IMR-90 (cell line): ENCODE measurements around the gene FOXN4. TPM values are rescaled to one million over a fixed set of nuclear protein-coding genes. Genes with fewer than 3 reads are reported as not detected.

ENCODE experiments used
- ATAC-seq: fragments of 200-7000 bp; cut with Tn5 transposase; 2 replicates; pipeline ENCODE4 v1.9.1; 2020; ENCODE audit warnings: low read depth, mild to moderate bottlenecking, moderate library complexity
- BruUV-seq: library from RNA; stranded (reverse); fragments of 400-500 nt; replicated peaks from 2 replicates; lab custom pipeline; 2021; lab: Mats Ljungman, UMichigan
- CTCF ChIA-PET: fragments of 300-600 bp; formaldehyde crosslinking; extraction: SDS; loops from one replicate; lab custom pipeline; 2021; ENCODE audit warnings: antibody characterized with exemption; lab: Yijun Ruan, JAX
- POLR2A ChIA-PET: fragments of 300-600 bp; sonication (Branson Sonifier 250); formaldehyde crosslinking; loops from one replicate; lab custom pipeline; 2022; ENCODE audit warnings: antibody characterized with exemption; ENCODE audit not compliant: unreplicated experiment; lab: Charles Lee
- DNase-seq: peaks from one replicate; pipeline ENCODE4 v3.0.0; 2013
- H2AFZ ChIP-seq: replicated peaks from 2 replicates; pipeline ENCODE3; 2013; ENCODE audit warnings: low read length, mild to moderate bottlenecking; ENCODE audit not compliant: poor library complexity
- H2AK5ac ChIP-seq: 2 replicates; pipeline ENCODE4 v1.6.1; 2013; ENCODE audit warnings: low read depth, low read length, inconsistent platforms
- H2AK9ac ChIP-seq: replicated peaks from 2 replicates; pipeline ENCODE3; 2013; ENCODE audit warnings: mild to moderate bottlenecking, low read depth, low read length, moderate library complexity; ENCODE audit not compliant: poor library complexity
- H2BK120ac ChIP-seq: 2 replicates; pipeline ENCODE4 v1.6.1; 2013; ENCODE audit warnings: low read depth, low read length, inconsistent platforms
- H2BK15ac ChIP-seq: 3 replicates; pipeline ENCODE4 v1.6.1; 2013; ENCODE audit warnings: low read depth, low read length, inconsistent platforms
- H2BK20ac ChIP-seq: 2 replicates; pipeline ENCODE4 v1.6.1; 2013; ENCODE audit warnings: low read depth, mild to moderate bottlenecking, inconsistent platforms, low read length, moderate library complexity
- H2BK5ac ChIP-seq: 2 replicates; pipeline ENCODE4 v1.6.1; 2013; ENCODE audit warnings: mild to moderate bottlenecking, low read depth, low read length, inconsistent platforms; ENCODE audit not compliant: poor library complexity, severe bottlenecking
- H3K14ac ChIP-seq: replicated peaks from 2 replicates; pipeline ENCODE4 v1.6.1; 2013; ENCODE audit warnings: low read depth, low read length, inconsistent platforms
- H3K18ac ChIP-seq: 2 replicates; pipeline ENCODE4 v1.6.1; 2013; ENCODE audit warnings: low read depth, low read length, control low read depth
- H3K23ac ChIP-seq: 2 replicates; pipeline ENCODE4 v1.6.1; 2013; ENCODE audit warnings: low read depth, low read length, inconsistent platforms
- H3K27ac ChIP-seq: 2 replicates; pipeline ENCODE4 v1.5.1; 2013; ENCODE audit warnings: mild to moderate bottlenecking, control low read depth, low read length; ENCODE audit not compliant: insufficient read depth
- H3K27me3 ChIP-seq: 2 replicates; pipeline ENCODE4 v1.6.1; 2013; ENCODE audit warnings: low read length; ENCODE audit not compliant: control insufficient read depth, insufficient read depth
- H3K36me3 ChIP-seq: 2 replicates; pipeline ENCODE4 v1.6.1; 2013; ENCODE audit warnings: low read length, mixed read lengths; ENCODE audit not compliant: control insufficient read depth, insufficient read depth
- H3K4ac ChIP-seq: 2 replicates; pipeline ENCODE4 v1.6.1; 2013; ENCODE audit warnings: low read depth, low read length, inconsistent platforms
- H3K4me1 ChIP-seq: 2 replicates; pipeline ENCODE4 v1.6.1; 2013; ENCODE audit warnings: low read length, mixed read lengths; ENCODE audit not compliant: control insufficient read depth, insufficient read depth
- H3K4me2 ChIP-seq: 2 replicates; pipeline ENCODE4 v1.6.1; 2013; ENCODE audit warnings: low read depth, mild to moderate bottlenecking, control low read depth, low read length, moderate library complexity
- H3K4me3 ChIP-seq: 2 replicates; pipeline ENCODE4 v1.5.1; 2013; ENCODE audit warnings: low read depth, mild to moderate bottlenecking, control low read depth, low read length, moderate library complexity; ENCODE audit not compliant: insufficient read depth
- H3K56ac ChIP-seq: 2 replicates; pipeline ENCODE4 v1.6.1; 2013; ENCODE audit warnings: low read length, inconsistent platforms; ENCODE audit not compliant: insufficient read depth; ENCODE audit errors: extremely low read depth
- H3K79me1 ChIP-seq, 2 experiments: 2 replicates each; pipeline ENCODE4 v1.6.1; 2013; ENCODE audit warnings: low read length in 2 of 2, inconsistent platforms in 1 of 2, low read depth in 1 of 2
- H3K9ac ChIP-seq: 2 replicates; pipeline ENCODE4 v1.6.1; 2013; ENCODE audit warnings: low read depth, low read length, control low read depth
- H3K9me1 ChIP-seq: 2 replicates; pipeline ENCODE4 v1.6.1; 2013; ENCODE audit warnings: low read length, inconsistent platforms; ENCODE audit not compliant: insufficient read depth
- H3K9me3 ChIP-seq: 2 replicates; pipeline ENCODE4 v1.6.1; 2013; ENCODE audit warnings: low read length; ENCODE audit not compliant: control insufficient read depth, insufficient read depth
- H4K20me1 ChIP-seq: 2 replicates; pipeline ENCODE4 v1.6.1; 2013; ENCODE audit warnings: low read length, inconsistent platforms; ENCODE audit not compliant: insufficient read depth
- H4K5ac ChIP-seq: 2 replicates; pipeline ENCODE4 v1.6.1; 2013; ENCODE audit warnings: mild to moderate bottlenecking, low read depth, low read length, control low read depth
- H4K8ac ChIP-seq, 2 experiments: 2 replicates each; pipeline ENCODE4 v1.6.1; 2013; ENCODE audit warnings: low read depth in 2 of 2, low read length in 2 of 2, control low read depth in 1 of 2, inconsistent platforms in 1 of 2
- H4K91ac ChIP-seq: 2 replicates; pipeline ENCODE4 v1.6.1; 2013; ENCODE audit warnings: low read depth, low read length, inconsistent platforms; ENCODE audit not compliant: insufficient read depth
- BHLHE40 ChIP-seq: fragments of 150-350 bp; IDR thresholded peaks from 2 replicates; pipeline ENCODE4 v1.6.1; 2016; ENCODE audit warnings: mild to moderate bottlenecking, low read depth, low read length
- CEBPB ChIP-seq: IDR thresholded peaks from 2 replicates; pipeline ENCODE4 v1.6.1; 2012; ENCODE audit warnings: low read depth, low read length, improper control_type of control experiment
- CHD1 ChIP-seq: IDR thresholded peaks from 2 replicates; pipeline ENCODE4 v1.6.1; 2012; ENCODE audit warnings: low read depth, low read length, improper control_type of control experiment
- CTCF ChIP-seq: conservative IDR thresholded peaks from 2 replicates; pipeline ENCODE4 v1.5.1; 2012; ENCODE audit warnings: mild to moderate bottlenecking, low read depth, low read length, improper control_type of control experiment
- ELK1 ChIP-seq: fragments of 150-350 bp; IDR thresholded peaks from 2 replicates; pipeline ENCODE4 v1.6.1; 2016; ENCODE audit warnings: low read depth, mild to moderate bottlenecking, low read length, moderate library complexity, borderline replicate concordance
- FOS ChIP-seq: fragments of 150-350 bp; IDR thresholded peaks from 2 replicates; pipeline ENCODE4 v1.6.1; 2016; ENCODE audit warnings: low read depth, low read length
- MAFK ChIP-seq: IDR thresholded peaks from 2 replicates; pipeline ENCODE4 v1.6.1; 2012; ENCODE audit warnings: low read depth, low read length, improper control_type of control experiment
- MAZ ChIP-seq: IDR thresholded peaks from 2 replicates; pipeline ENCODE4 v1.6.1; 2012; ENCODE audit warnings: low read depth, mild to moderate bottlenecking, low read length, improper control_type of control experiment, moderate library complexity, borderline replicate concordance
- MXI1 ChIP-seq: IDR thresholded peaks from 2 replicates; pipeline ENCODE4 v1.6.1; 2012; ENCODE audit warnings: low read depth, mild to moderate bottlenecking, low read length, moderate library complexity, borderline replicate concordance
- NFE2L2 ChIP-seq: fragments of 150-350 bp; IDR thresholded peaks from 2 replicates; pipeline ENCODE4 v1.6.1; 2016; ENCODE audit warnings: low read depth, mild to moderate bottlenecking, low read length
- POLR2A ChIP-seq: IDR thresholded peaks from 2 replicates; pipeline ENCODE4 v1.6.1; 2012; ENCODE audit warnings: mild to moderate bottlenecking, low read depth, low read length
- RAD21 ChIP-seq: IDR thresholded peaks from 2 replicates; pipeline ENCODE4 v1.6.1; 2012; ENCODE audit warnings: low read length, improper control_type of control experiment
- RCOR1 ChIP-seq: IDR thresholded peaks from 2 replicates; pipeline ENCODE4 v1.6.1; 2012; ENCODE audit warnings: mild to moderate bottlenecking, low read length, improper control_type of control experiment; ENCODE audit not compliant: insufficient replicate concordance
- RFX5 ChIP-seq: IDR thresholded peaks from 2 replicates; pipeline ENCODE4 v1.8.0; 2012; ENCODE audit warnings: low read depth, mild to moderate bottlenecking, low read length, moderate library complexity
- SMC3 ChIP-seq: fragments of 150-350 bp; IDR thresholded peaks from 2 replicates; pipeline ENCODE4 v1.6.1; 2016; ENCODE audit warnings: low read depth, mild to moderate bottlenecking, antibody characterized with exemption, low read length, moderate library complexity
- USF2 ChIP-seq: fragments of 150-350 bp; IDR thresholded peaks from 2 replicates; pipeline ENCODE4 v1.6.1; 2017; ENCODE audit warnings: mild to moderate bottlenecking, antibody characterized with exemption, low read length, low read depth
- WGBS, 2 experiments: methylation state at CpG; one replicate each; pipeline versions ENCODE4 v1.1.5 to v1.1.7; 2013; ENCODE audit warnings: missing lambda C conversion rate in 2 of 2; ENCODE audit not compliant: insufficient read length in 1 of 2; ENCODE audit errors: extremely low coverage in 2 of 2; 5-methylcytosine and 5-hydroxymethylcytosine counted together
- dilution Hi-C: fragments of 300-500 bp; cut with HindIII; formaldehyde crosslinking; loops from one replicate; pipeline ENCODE4 v1.14.3; 2018; ENCODE audit warnings: low sequenced_read_pairs; ENCODE audit not compliant: unreplicated experiment
- in situ Hi-C: fragments of 300-500 bp; cut with MboI; formaldehyde crosslinking; loops from 3 replicates; pipeline ENCODE4 v1.14.3; 2019; ENCODE audit warnings: low sequenced_read_pairs, inconsistent platforms, mixed read lengths
- intact Hi-C: fragments of 100-400 bp; cut with micrococcal nuclease; formaldehyde crosslinking; loops from 2 replicates; pipeline ENCODE4 v1.10.0; 2022
- polyA plus RNA-seq, 3 experiments: library from polyadenylated mRNA; depleted of rRNA; stranded (reverse); fragments of >200 nt; gene quantifications; 2 replicates each; pipeline ENCODE4 v1.2.3, GENCODE V29; 2012; ENCODE audit warnings: low replicate concordance in 1 of 3
- total RNA-seq: library from RNA; depleted of rRNA; stranded (reverse); fragments of >200 nt; gene quantifications from 2 replicates; pipeline ENCODE4 v1.2.3, GENCODE V29; 2012

Gene FOXN4
- total and polyA plus RNA-seq, 2 of the 4 experiments (the other 2 are of a cell fraction) = not detected

GRCh38 chr12:109302770-109303169 lies 6.3 kb downstream of the FOXN4 start:
- H3K4ac ChIP-seq = no peak overlapping the region
- no peak overlapping the region for H3K14ac ChIP-seq
- no peak overlapping the region for H2BK5ac ChIP-seq
- H3K9me3 ChIP-seq = no peaks in the 10 kb centered on the region
- no peak overlapping the region for H3K27ac ChIP-seq
- WGBS, 2 experiments = no CpG with 5 or more reads among the region's 5 CpGs
- DNase-seq (no peak), ATAC-seq (no peak)
- H3K4me1 ChIP-seq = no peaks in the 10 kb centered on the region
- no peak overlapping the region for H2AFZ ChIP-seq
- no peak overlapping the region for H3K4me2 ChIP-seq
- dilution Hi-C loops = no loop called here
- H4K91ac ChIP-seq = no peak overlapping the region
- H2AK9ac ChIP-seq = no peak overlapping the region
- no peak overlapping the region for H4K5ac ChIP-seq
- no TSS peak for BruUV-seq
- H3K27me3 ChIP-seq = peaks cover 37% of the 10 kb centered on the region
- H3K56ac ChIP-seq = no peak overlapping the region
- in situ Hi-C loops = no loop called here
- intact Hi-C loops = no loop called here
- ChIA-PET CTCF (no interaction called here), POLR2A (no interaction called here)
- no peaks in the 10 kb centered on the region for H3K36me3 ChIP-seq
- H2AK5ac ChIP-seq = no peak overlapping the region
- H4K8ac ChIP-seq = no peak overlapping the region
- H2BK120ac ChIP-seq = no peak overlapping the region
- no peak overlapping the region for H3K9ac ChIP-seq
- no peaks in the 10 kb centered on the region for H4K20me1 ChIP-seq
- no peak overlapping the region for H2BK20ac ChIP-seq
- TF ChIP-seq CHD1 (no peak), ELK1 (no peak), RAD21 (no peak), MAZ (no peak), NFE2L2 (no peak), USF2 (no peak), MXI1 (no peak), FOS (no peak), MAFK (no peak), CTCF (no peak), BHLHE40 (no peak), POLR2A (no peak), RCOR1 (no peak), CEBPB (no peak), SMC3 (no peak), RFX5 (no peak)
- H3K18ac ChIP-seq = no peak overlapping the region
- H2BK15ac ChIP-seq = no peak overlapping the region
- H3K23ac ChIP-seq = no peak overlapping the region
- H3K79me1 ChIP-seq = no peaks in the 10 kb centered on the region
- H3K4me3 ChIP-seq = no peak overlapping the region
- H3K9me1 ChIP-seq = no peaks in the 10 kb centered on the region
